NCI-H2227 treated with DMSO at 0.1 percent for 48 hours (cell line): Measurements from ENCODE around the gene CNTNAP3B.
"Not testable (repeated sequence)": the region's sequence is repeated elsewhere in the genome, so short reads cannot be mapped to it uniquely, and the experiment has no call there.

ENCODE experiments used
- DNase-seq: peaks from one replicate; lab custom pipeline; 2025; lab: John Stamatoyannopoulos, UW

Gene CNTNAP3B

DNA sequence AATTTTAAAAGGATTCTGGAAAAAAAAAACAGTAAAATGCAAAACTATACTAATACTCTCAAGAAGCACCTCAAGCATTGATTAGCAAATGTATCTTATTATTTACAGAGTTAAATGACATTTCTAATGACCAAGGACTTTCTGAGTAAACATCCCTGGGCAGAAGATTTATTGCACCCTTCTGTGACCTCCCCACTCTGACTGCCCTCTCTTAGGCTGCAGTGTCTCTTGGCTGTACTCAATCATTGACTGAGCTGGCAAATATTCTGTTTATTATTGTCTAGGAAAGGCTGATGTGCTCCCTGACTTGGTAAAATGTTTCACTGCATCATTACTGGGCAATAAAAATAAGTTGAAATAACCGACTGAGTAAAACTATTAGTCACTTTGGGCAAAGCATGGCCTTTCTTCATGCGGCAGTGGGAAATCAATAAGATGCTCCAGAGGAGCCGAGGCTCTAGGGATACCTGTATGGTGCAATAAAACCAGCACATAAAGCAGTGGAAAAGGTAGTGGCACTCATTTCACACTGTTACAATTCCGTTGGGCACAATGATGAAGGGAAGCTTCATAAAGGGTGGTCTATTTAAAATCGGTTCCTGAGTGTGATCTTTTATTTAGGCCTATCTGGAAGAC lies 151.1 kb downstream of the CNTNAP3B start:
- DNase-seq, result not testable (repeated sequence)

- DNase-seq, result not testable (repeated sequence)
Observed at GRCh38 chr9:41974906-41975305, 154.3 kb downstream of the CNTNAP3B start.

GRCh38 chr9:41953007-41953406 lies 176.2 kb downstream of the CNTNAP3B start:
- DNase-seq, result not testable (repeated sequence)

- not testable (repeated sequence) for DNase-seq
Observed at GRCh38 chr9:41941738-41942137, 187.5 kb downstream of the CNTNAP3B start.

GRCh38 chr9:41938143-41938542 lies 191.1 kb downstream of the CNTNAP3B start:
- DNase-seq, result not testable (repeated sequence)

- not testable (repeated sequence) for DNase-seq
Observed at GRCh38 chr9:41935727-41936126, 193.5 kb downstream of the CNTNAP3B start.

DNA sequence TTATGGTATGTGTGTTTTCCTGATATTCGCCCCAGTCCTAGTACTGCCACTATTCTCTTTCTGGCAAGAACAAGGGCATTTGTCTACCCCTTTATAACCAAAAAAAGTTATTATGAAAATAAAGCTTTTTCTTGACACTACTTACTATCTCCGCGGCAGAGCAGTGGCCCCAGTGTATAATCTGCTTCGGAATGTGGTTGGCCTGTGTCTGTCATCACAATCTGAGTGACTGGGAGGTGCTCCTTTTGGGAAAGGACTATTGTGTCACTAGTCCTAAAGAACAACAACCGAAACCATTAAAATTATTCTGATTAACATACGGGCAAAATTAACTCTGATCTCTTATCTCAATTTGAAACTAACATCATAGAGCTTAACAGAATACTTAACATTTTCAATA lies 200.1 kb downstream of the CNTNAP3B start:
- DNase-seq, result not testable (repeated sequence)

GRCh38 chr9:41917374-41917773 lies 211.9 kb downstream of the CNTNAP3B start:
- DNase-seq, result not testable (repeated sequence)

DNA sequence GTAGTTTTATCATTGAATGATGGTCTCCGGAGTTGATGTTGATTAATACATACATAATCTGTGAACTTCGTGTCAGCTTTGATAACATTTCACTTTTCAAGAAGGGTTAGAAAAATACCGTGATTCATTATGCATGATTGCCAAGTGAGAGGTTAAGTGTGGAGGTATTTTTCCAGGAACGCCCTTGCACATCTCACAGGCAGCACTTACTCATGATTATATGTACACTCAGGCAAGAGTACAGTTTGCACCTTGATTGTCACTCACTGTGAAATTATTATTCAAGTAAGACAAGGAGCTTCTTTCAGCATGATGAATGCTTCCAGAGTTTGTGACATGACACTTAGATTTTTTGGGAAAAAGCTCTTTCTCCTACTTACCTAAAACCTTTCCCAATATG lies 223.7 kb downstream of the CNTNAP3B start:
- not testable (repeated sequence) for DNase-seq

DNA sequence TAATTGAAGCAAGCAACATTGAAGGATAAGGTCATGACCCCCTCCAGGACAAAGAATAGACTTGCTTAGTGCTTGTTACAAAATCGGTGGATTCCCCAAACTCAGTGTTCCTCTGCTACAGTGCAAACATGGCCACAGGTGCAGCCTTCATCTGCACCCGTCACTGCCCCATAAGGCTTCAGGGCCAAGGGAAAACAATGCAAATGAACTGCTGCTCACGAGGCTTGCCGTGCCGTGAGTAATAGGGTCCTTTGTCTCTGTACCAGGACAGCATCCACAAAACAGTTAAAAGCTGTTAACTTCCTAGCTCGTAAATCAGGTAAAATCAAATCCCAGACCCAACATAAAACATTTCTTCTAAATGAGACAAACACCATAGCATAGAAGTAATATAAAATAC lies 226.5 kb downstream of the CNTNAP3B start:
- DNase-seq, result not testable (repeated sequence)

DNA sequence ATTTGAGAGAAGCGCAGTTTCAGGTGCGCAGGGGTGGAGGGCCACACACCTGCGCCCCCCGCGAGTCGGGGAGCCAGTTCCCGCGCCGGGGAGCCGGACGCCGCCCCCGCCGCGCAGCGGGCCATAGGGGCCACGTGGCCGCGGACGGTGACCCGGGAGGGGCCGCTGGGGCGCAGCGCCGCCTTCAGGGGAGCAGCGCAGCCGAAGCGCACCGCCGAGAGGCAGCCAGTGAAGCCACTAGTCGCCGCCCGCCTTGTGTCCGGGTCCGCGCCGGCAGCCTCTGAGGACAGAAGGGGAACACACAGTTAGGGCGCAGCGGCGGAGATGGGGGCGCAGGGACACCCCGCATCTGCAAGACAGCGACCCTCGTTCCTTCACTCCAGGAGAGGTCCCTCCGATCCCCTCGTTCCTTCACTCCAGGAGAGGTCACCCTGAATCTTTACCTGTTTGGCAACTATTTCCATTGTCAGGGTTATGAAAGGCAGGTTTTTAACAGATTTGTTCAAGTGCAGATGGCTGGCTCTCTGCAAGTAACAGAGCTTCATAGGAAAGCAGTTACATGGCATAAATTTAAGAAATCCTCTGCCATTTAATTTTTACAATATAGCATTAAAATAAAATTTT lies 230.4 kb downstream of the CNTNAP3B start:
- not testable (repeated sequence) for DNase-seq

DNA sequence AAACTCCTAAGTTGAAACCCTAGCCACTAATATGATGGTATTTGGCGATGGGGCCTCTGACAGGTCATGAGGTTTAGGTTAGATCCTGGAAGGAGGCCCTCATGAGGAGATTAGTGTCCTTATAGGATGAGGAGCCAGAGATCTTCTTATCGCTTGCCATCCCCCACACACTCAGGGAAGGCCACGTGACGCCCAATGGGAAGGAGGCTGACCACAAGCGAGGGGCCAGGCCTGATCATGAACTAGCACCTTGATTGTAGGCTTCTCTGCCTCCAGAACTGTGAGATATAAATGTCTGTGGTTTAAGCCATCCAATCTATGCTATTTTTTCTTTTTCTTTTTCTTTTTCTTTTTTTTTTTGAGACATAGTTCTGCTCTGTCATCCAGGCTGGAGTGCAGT lies 254.7 kb downstream of the CNTNAP3B start:
- not testable (repeated sequence) for DNase-seq

DNA sequence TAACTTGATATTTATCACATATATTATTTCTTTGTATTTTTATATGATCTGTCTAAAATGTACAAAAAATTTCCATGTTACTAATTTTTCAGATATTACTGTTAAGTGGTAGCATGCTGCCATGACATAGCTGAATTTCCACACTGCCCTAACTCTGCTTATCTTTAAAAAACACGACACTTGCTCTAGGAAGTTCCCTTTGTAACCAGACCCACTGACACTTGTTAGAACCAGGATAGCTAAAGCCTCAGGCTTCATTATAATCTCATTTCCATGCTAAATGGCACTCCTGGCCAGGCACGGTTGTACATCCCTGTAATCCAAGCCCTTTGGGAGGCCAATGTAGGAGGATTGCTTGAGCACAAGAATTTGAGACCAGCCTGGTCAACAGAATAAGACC lies 273.8 kb downstream of the CNTNAP3B start:
- not testable (repeated sequence) for DNase-seq

GRCh38 chr9:41851848-41852740 lies 277.1 kb downstream of the CNTNAP3B start:
- not testable (repeated sequence) for DNase-seq

DNA sequence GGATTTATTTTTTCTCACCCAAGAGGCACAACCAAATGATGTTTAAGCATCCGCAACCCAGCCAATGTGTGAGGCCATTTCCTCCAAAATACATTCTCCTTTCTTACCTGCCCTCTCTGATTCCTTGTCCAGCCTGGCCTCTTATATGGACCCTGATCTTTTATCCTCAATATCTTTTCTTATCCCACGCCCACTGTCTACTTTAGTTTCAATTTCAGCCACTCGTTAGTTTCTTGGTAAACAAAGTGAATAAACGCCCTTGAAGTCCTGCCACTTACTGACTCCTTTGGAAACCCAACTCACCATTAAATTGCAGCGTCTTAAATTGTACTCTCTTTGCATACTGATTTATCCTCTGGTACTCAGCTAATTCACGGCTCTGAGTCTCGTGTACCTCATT lies 281.4 kb downstream of the CNTNAP3B start:
- DNase-seq, result not testable (repeated sequence)
